ENCODE measurements around the gene GRIN2D. TPM values are rescaled to one million over a fixed set of nuclear protein-coding genes. Genes with fewer than 3 reads are reported as not detected.

Gene GRIN2D
- total RNA-seq, 1 donor from 2014 or later, result 0.95 TPM

- no peak for DNase-seq
- Histone ChIP-seq H3K4me3 (no peak overlapping the region), H3K36me3 (no peaks in the 10 kb centered on the region)
Measured at GRCh38 chr19:48395499-48395898, 2.0 kb downstream of the GRIN2D start.

DNA sequence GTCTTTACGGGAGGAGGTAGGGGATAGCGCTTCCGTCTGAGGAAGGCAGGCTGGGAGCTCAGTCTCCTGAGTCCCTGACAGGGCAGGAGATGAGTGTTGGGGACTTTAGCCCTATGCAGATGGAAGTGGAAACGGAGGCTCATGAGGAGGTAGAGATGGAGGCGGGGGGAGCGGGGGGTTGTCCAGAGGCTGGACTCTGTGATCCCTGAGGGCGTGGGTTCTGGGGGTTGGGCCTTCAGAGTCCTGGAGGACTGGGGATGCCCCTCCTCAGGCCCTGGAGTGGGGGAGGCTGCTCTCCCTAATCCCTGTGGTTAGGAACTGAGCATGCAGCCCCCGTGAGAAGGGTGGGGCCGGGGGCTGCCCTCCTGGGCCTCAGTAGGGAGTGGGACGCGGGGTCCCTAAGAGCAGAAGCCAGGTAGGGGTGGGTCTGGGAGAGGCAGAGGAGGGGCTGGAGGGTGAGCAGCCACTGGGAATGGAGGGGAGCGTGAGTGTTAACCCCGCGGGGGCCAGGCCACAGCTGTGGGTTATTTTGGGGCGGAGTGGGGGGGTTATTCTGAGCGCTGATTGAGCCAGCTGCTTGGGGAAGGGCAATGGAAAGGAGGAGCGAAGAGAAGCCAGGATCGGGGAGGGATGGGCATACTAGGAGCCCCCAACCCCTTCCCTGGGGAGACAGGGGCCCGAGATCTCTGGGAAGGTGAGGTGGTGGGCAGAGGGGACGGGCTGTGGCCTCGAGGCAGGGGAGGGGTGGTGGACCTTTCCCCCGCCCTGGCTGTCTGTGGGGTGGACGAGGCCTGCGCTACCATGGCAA, 2.8 kb downstream of the GRIN2D start:
- TF ChIP-seq CTCF (IDR thresholded peaks at IDR 0.05), result no peak
- intact Hi-C loops (cut with DNase I), result no loop called here
- no peaks in the 10 kb centered on the region for H3K36me3 ChIP-seq
- H3K9me3 ChIP-seq, result no peaks in the 10 kb centered on the region
- DNase-seq (no peak), ATAC-seq (no peak)
- peaks cover 11% of the 10 kb centered on the region for H3K4me1 ChIP-seq
- H3K27ac ChIP-seq, result no peak overlapping the region
- H3K27me3 ChIP-seq (ENCODE audit: low read depth), result peaks cover 54% of the 10 kb centered on the region
- no peak overlapping the region for H3K4me3 ChIP-seq

More at GRCh38 chr19:48395499-48395898, 2.0 kb downstream of the GRIN2D start:
- Histone ChIP-seq H3K27ac (no peak overlapping the region), H3K9me3 (no peaks in the 10 kb centered on the region), H3K27me3 (ENCODE audit: low read depth) (peaks cover 54% of the 10 kb centered on the region), H3K4me1 (peaks cover 11% of the 10 kb centered on the region)
- ATAC-seq, result no peak
- intact Hi-C loops (cut with DNase I), result no loop called here
- no peak for TF ChIP-seq CTCF (IDR thresholded peaks at IDR 0.05)

GRCh38 chr19:48396824-48397176, 3.3 kb downstream of the GRIN2D start:
- H3K4me1 ChIP-seq, result peaks cover 11% of the 10 kb centered on the region
- intact Hi-C loops (cut with DNase I), result no loop called here
- H3K4me3 ChIP-seq, result no peak overlapping the region
- H3K9me3 ChIP-seq, result no peaks in the 10 kb centered on the region
- H3K36me3 ChIP-seq, result no peaks in the 10 kb centered on the region
- no peak for TF ChIP-seq CTCF (IDR thresholded peaks at IDR 0.05)
- no peak for ATAC-seq
- no peak for DNase-seq
- H3K27me3 ChIP-seq (ENCODE audit: low read depth), result peaks cover 54% of the 10 kb centered on the region
- no peak overlapping the region for H3K27ac ChIP-seq

GRCh38 chr19:48397263-48398101, 4.0 kb downstream of the GRIN2D start:
- no peak overlapping the region for H3K27ac ChIP-seq
- TF ChIP-seq CTCF (IDR thresholded peaks at IDR 0.05), result no peak
- H3K36me3 ChIP-seq, result no peaks in the 10 kb centered on the region
- H3K4me3 ChIP-seq, result peak overlapping the region; percentile 38
- peaks cover 11% of the 10 kb centered on the region for H3K4me1 ChIP-seq
- ATAC-seq (no peak), DNase-seq (no peak)
- no peaks in the 10 kb centered on the region for H3K9me3 ChIP-seq
- intact Hi-C loops (cut with DNase I), result no loop called here
- peaks cover 51% of the 10 kb centered on the region for H3K27me3 ChIP-seq (ENCODE audit: low read depth)

GRCh38 chr19:48398102-48398374, 4.6 kb downstream of the GRIN2D start:
- DNase-seq, result no peak
- intact Hi-C loops (cut with DNase I), result no loop called here

More at GRCh38 chr19:48398102-48398374, 4.6 kb downstream of the GRIN2D start:
- ATAC-seq, result no peak
- Histone ChIP-seq H3K36me3 (no peaks in the 10 kb centered on the region), H3K4me3 (peak overlapping the region; percentile 38), H3K9me3 (no peaks in the 10 kb centered on the region), H3K27me3 (ENCODE audit: low read depth) (peaks cover 45% of the 10 kb centered on the region), H3K27ac (no peak overlapping the region), H3K4me1 (peaks cover 11% of the 10 kb centered on the region)
- TF ChIP-seq CTCF (IDR thresholded peaks at IDR 0.05), result no peak
